SU-DHL-6 (cell line): ENCODE results near the gene IL4R.
A peak's percentile ranks its signal among the peaks of the same experiment; 100 is the strongest.

Experiments
- H2AFZ ChIP-seq: fragments of 200-600 bp; sonication (generic); 2 replicates; pipeline ENCODE4 v1.6.1; 2014; ENCODE audit warnings: low read depth, mild to moderate bottlenecking, moderate library complexity, mixed read lengths, antibody characterized with exemption, low read length; ENCODE audit not compliant: severe bottlenecking
- H3F3A ChIP-seq: fragments of 200-600 bp; shearing (Covaris generic); 2 replicates; pipeline ENCODE4 v1.6.0; 2016; ENCODE audit warnings: antibody characterized with exemption, mild to moderate bottlenecking; ENCODE audit not compliant: insufficient read depth
- H3K27ac ChIP-seq: fragments of 200-600 bp; sonication (generic); 2 replicates; pipeline ENCODE4 v1.5.1; 2016; ENCODE audit warnings: low read depth, mild to moderate bottlenecking, low read length, moderate library complexity, mixed read lengths
- H3K27me3 ChIP-seq: fragments of 200-600 bp; sonication (generic), shearing (Covaris generic); 2 replicates; pipeline ENCODE4 v1.6.0; 2014; ENCODE audit warnings: mild to moderate bottlenecking, low read length
- H3K36me3 ChIP-seq: fragments of 200-600 bp; sonication (generic); 2 replicates; pipeline ENCODE4 v1.6.1; 2014; ENCODE audit warnings: mild to moderate bottlenecking, low read length, mixed read lengths
- H3K4me2 ChIP-seq: fragments of 300-600, 200-600 bp; shearing (Covaris generic), sonication (generic); 2 replicates; pipeline ENCODE4 v1.6.0; 2014; ENCODE audit warnings: low read length, low read depth, mild to moderate bottlenecking; ENCODE audit not compliant: poor library complexity, severe bottlenecking
- H3K4me3 ChIP-seq: fragments of 200-600 bp; sonication (generic); 2 replicates; pipeline ENCODE4 v1.5.1; 2014; ENCODE audit warnings: antibody characterized with exemption, low read length, mild to moderate bottlenecking, mixed read lengths; ENCODE audit not compliant: insufficient read depth, poor library complexity, severe bottlenecking
- H3K79me2 ChIP-seq: fragments of 200-600 bp; sonication (generic); 2 replicates; pipeline ENCODE4 v1.6.1; 2014; ENCODE audit warnings: mild to moderate bottlenecking, low read length, moderate library complexity; ENCODE audit not compliant: insufficient read depth
- H3K9ac ChIP-seq: fragments of 200-600 bp; sonication (generic); 2 replicates; pipeline ENCODE4 v1.7.0; 2014; ENCODE audit warnings: mild to moderate bottlenecking, low read length
- H3K9me2 ChIP-seq: fragments of 200-600 bp; sonication (generic); replicated peaks from 2 replicates; pipeline ENCODE4 v1.6.1; 2014; ENCODE audit warnings: low read length; ENCODE audit not compliant: insufficient read depth
- H3K9me3 ChIP-seq: fragments of 200-600 bp; sonication (generic); 2 replicates; pipeline ENCODE4 v1.6.1; 2014; ENCODE audit warnings: low read length, mixed read lengths; ENCODE audit not compliant: insufficient read depth
- H4K20me1 ChIP-seq: fragments of 200-600 bp; sonication (generic); 2 replicates; pipeline ENCODE4 v1.6.1; 2014; ENCODE audit warnings: low read depth, mild to moderate bottlenecking, antibody characterized with exemption, low read length, moderate library complexity, mixed read lengths
- CTCF ChIP-seq: fragments of 200-600 bp; sonication (generic); IDR thresholded peaks from one replicate; pipeline ENCODE4 v1.5.1; 2017; ENCODE audit warnings: antibody characterized with exemption, mild to moderate bottlenecking, low read length, moderate library complexity; ENCODE audit not compliant: insufficient read depth, poor library complexity, severe bottlenecking
- EZH2phosphoT487 ChIP-seq: fragments of 200-600 bp; sonication (generic), shearing (Covaris generic); conservative IDR thresholded peaks from 2 replicates; pipeline ENCODE4 v1.6.1; 2018; ENCODE audit warnings: mild to moderate bottlenecking, antibody characterized with exemption, low read length, moderate library complexity, mixed read lengths

IL4R gene

DNA sequence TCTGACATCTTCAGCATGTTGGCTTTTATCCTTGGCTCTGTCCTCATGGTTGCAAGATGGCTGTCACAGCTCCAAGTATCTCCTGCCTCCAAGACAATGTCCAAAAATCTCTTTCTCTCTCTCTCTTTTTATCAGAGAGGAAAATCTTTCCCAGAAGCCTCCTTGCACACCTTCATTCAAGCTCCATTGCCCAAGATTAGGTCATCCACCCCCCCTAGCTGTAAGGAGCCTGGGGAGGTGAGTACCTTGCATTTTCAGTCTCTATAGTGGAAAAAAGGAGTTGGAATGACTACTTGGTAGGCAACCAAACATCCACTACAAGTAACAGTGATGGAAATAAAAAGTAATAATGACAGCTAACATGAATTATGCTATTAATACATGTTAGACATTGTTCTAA is 23.2 kb upstream of the IL4R start:
- peaks cover 11% of the 10 kb centered on the region for H3F3A ChIP-seq
- no peaks in the 10 kb centered on the region for H3K27me3 ChIP-seq
- no peaks in the 10 kb centered on the region for H3K9me3 ChIP-seq
- no peaks in the 10 kb centered on the region for H3K79me2 ChIP-seq
- H3K9me2 ChIP-seq: no peaks in the 10 kb centered on the region
- no peak overlapping the region for H3K27ac ChIP-seq
- no peak overlapping the region for H2AFZ ChIP-seq
- H4K20me1 ChIP-seq: no peaks in the 10 kb centered on the region
- H3K4me3 ChIP-seq: no peak overlapping the region
- H3K4me2 ChIP-seq: no peak overlapping the region
- TF ChIP-seq EZH2phosphoT487: no peak
- no peak for TF ChIP-seq CTCF
- no peaks in the 10 kb centered on the region for H3K36me3 ChIP-seq
- no peak overlapping the region for H3K9ac ChIP-seq

- no peak for TF ChIP-seq EZH2phosphoT487
- TF ChIP-seq CTCF: no peak
- Histone ChIP-seq H2AFZ (no peak overlapping the region), H3K9ac (no peak overlapping the region), H3K79me2 (no peaks in the 10 kb centered on the region), H4K20me1 (no peaks in the 10 kb centered on the region), H3K9me2 (no peaks in the 10 kb centered on the region), H3K27me3 (no peaks in the 10 kb centered on the region), H3K27ac (no peak overlapping the region), H3K36me3 (no peaks in the 10 kb centered on the region), H3K9me3 (no peaks in the 10 kb centered on the region), H3K4me2 (no peak overlapping the region), H3K4me3 (no peak overlapping the region), H3F3A (peaks cover 15% of the 10 kb centered on the region)
Observed at GRCh38 chr16:27291106-27291505, 22.7 kb upstream of the IL4R start.

GRCh38 chr16:27291722-27292240 is 22.0 kb upstream of the IL4R start:
- TF ChIP-seq EZH2phosphoT487 (no peak), CTCF (no peak)
- H3K4me3 ChIP-seq: no peak overlapping the region
- no peak overlapping the region for H3K9ac ChIP-seq
- H4K20me1 ChIP-seq: no peaks in the 10 kb centered on the region
- no peak overlapping the region for H3K27ac ChIP-seq
- no peaks in the 10 kb centered on the region for H3K9me3 ChIP-seq
- no peak overlapping the region for H3K4me2 ChIP-seq
- peaks cover 18% of the 10 kb centered on the region for H3F3A ChIP-seq
- H2AFZ ChIP-seq: no peak overlapping the region
- no peaks in the 10 kb centered on the region for H3K79me2 ChIP-seq
- no peaks in the 10 kb centered on the region for H3K36me3 ChIP-seq
- no peaks in the 10 kb centered on the region for H3K27me3 ChIP-seq
- H3K9me2 ChIP-seq: no peaks in the 10 kb centered on the region

- Histone ChIP-seq H3K4me3 (no peak overlapping the region), H3K27ac (peak overlapping the region; percentile 2; the same call in 1 of the 2 replicates), H3K9me2 (no peaks in the 10 kb centered on the region), H3K4me2 (no peak overlapping the region), H3K36me3 (no peaks in the 10 kb centered on the region), H4K20me1 (no peaks in the 10 kb centered on the region), H3K79me2 (no peaks in the 10 kb centered on the region), H3F3A (peaks cover 33% of the 10 kb centered on the region), H3K9me3 (no peaks in the 10 kb centered on the region), H3K9ac (no peak overlapping the region), H3K27me3 (no peaks in the 10 kb centered on the region), H2AFZ (no peak overlapping the region)
- no peak for TF ChIP-seq CTCF
- TF ChIP-seq EZH2phosphoT487: no peak
Observed at GRCh38 chr16:27293343-27293742, 20.4 kb upstream of the IL4R start.
